SJCRH30 (cell line): ENCODE data around the gene CEP295NL. TPM values are rescaled to one million over a fixed set of nuclear protein-coding genes. Genes with fewer than 3 reads are reported as not detected.
"Not testable (repeated sequence)": the region's sequence is repeated elsewhere in the genome, so short reads cannot be mapped to it uniquely, and the experiment has no call there.

Experiments
- DNase-seq, 2 experiments: peaks; one replicate each; pipeline ENCODE4 v3.0.0-alpha.2; 2015 to 2020
- H3K27ac ChIP-seq: fragments of 250-450 bp; sonication (Bioruptor Pico); 2 replicates; pipeline ENCODE4 v1.5.1; 2020; ENCODE audit warnings: mild to moderate bottlenecking, moderate library complexity
- H3K27me3 ChIP-seq: fragments of 250-450 bp; sonication (Bioruptor Pico); 2 replicates; pipeline ENCODE4 v1.5.1; 2020; ENCODE audit warnings: mild to moderate bottlenecking, moderate library complexity
- H3K36me3 ChIP-seq: fragments of 250-450 bp; sonication (Bioruptor Pico); 2 replicates; pipeline ENCODE4 v1.5.1; 2020; ENCODE audit warnings: mild to moderate bottlenecking, moderate library complexity
- H3K4me1 ChIP-seq: fragments of 250-450 bp; sonication (Bioruptor Pico); 2 replicates; pipeline ENCODE4 v1.5.1; 2020; ENCODE audit warnings: mild to moderate bottlenecking, moderate library complexity
- H3K4me3 ChIP-seq: fragments of 250-450 bp; sonication (Bioruptor Pico); 2 replicates; pipeline ENCODE4 v1.5.1; 2020; ENCODE audit warnings: mild to moderate bottlenecking, moderate library complexity
- H3K9me3 ChIP-seq: fragments of 250-450 bp; sonication (Bioruptor Pico); replicated peaks from 2 replicates; pipeline ENCODE4 v1.5.1; 2020; ENCODE audit warnings: mild to moderate bottlenecking, moderate library complexity
- total RNA-seq: library from RNA; depleted of rRNA; stranded (reverse); fragments of >200 nt; shearing (Covaris generic); gene quantifications from 2 replicates; pipeline ENCODE4 v1.2.3, GENCODE V29; 2014

CEP295NL gene
- total RNA-seq, 1 experiment from 2014 or later, result 1.3 TPM

DNA sequence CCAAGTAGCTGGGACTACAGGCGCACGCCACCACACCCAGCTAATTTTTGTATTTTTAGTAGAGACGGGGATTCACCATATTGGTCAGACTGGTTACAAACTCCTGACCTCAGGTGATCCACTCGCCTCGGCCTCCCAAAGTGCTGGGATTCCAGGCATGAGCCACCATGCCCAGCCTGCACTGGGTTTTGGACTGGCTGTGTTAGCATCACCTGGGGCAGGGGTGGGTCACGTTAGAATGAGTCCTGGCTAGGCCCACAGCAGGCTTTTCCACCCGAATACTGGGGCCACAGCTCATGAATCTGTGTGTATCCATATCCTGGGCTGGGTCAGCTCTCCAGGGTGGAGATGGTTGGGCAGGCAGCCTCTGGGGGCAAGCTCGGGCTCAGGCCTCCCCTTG, 770 bp downstream of the CEP295NL start:
- H3K27ac ChIP-seq, H3K9me3 ChIP-seq, H3K27me3 ChIP-seq, DNase-seq, H3K4me3 ChIP-seq: not testable (repeated sequence)
- H3K36me3 ChIP-seq, result peaks cover 13% of the 10 kb centered on the region; the same call in 1 of the 2 replicates
- peaks cover 19% of the 10 kb centered on the region for H3K4me1 ChIP-seq

DNA sequence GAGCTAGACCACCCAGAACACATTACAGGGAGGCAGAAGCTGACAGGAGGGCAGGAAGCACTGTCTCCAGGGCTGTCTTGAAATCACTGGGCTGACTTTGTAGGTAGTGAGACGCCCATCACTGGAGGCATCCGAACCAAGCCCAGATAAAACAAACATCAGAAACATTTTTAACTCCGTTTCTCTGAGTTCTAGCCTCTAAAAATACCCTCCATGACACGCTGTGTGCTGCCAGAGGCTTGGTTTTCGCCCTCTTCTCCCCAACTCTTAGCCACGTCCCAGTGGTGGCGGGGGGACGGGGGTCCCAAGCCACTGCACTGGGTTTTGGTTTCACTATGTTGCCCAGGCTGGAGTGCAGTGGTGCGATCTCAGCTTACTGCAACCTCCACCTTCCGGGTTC, 1.2 kb downstream of the CEP295NL start:
- Histone ChIP-seq H3K27me3 (no peaks in the 10 kb centered on the region), H3K4me1 (peaks cover 19% of the 10 kb centered on the region), H3K27ac (no peak overlapping the region), H3K4me3 (no peak overlapping the region), H3K9me3 (no peaks in the 10 kb centered on the region), H3K36me3 (peaks cover 13% of the 10 kb centered on the region; the same call in 1 of the 2 replicates)
- no peak for DNase-seq

DNA sequence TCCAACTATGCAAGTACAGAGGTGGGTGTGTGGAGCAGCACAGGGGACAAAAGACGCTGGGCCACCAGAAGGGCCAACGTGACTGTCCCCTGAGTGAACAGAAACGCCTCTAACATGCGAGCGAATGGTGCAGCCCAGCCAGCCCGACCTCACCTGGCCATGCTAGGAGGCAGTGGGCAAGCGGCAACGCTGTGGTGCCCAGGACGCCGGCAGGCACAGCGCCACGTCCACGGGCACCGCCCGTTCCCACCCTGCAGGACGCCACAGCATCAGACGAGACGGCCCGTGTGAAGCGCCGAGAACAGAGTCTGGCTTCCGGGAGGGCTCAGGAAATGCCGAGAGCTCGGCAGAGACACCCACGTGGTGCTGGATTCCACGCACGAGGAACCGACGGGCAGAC, 2.2 kb downstream of the CEP295NL start:
- Histone ChIP-seq H3K9me3 (no peaks in the 10 kb centered on the region), H3K4me1 (peaks cover 23% of the 10 kb centered on the region), H3K27ac (no peak overlapping the region), H3K4me3 (no peak overlapping the region), H3K36me3 (peaks cover 13% of the 10 kb centered on the region; the same call in 1 of the 2 replicates), H3K27me3 (no peaks in the 10 kb centered on the region)
- DNase-seq, result no peak

DNA sequence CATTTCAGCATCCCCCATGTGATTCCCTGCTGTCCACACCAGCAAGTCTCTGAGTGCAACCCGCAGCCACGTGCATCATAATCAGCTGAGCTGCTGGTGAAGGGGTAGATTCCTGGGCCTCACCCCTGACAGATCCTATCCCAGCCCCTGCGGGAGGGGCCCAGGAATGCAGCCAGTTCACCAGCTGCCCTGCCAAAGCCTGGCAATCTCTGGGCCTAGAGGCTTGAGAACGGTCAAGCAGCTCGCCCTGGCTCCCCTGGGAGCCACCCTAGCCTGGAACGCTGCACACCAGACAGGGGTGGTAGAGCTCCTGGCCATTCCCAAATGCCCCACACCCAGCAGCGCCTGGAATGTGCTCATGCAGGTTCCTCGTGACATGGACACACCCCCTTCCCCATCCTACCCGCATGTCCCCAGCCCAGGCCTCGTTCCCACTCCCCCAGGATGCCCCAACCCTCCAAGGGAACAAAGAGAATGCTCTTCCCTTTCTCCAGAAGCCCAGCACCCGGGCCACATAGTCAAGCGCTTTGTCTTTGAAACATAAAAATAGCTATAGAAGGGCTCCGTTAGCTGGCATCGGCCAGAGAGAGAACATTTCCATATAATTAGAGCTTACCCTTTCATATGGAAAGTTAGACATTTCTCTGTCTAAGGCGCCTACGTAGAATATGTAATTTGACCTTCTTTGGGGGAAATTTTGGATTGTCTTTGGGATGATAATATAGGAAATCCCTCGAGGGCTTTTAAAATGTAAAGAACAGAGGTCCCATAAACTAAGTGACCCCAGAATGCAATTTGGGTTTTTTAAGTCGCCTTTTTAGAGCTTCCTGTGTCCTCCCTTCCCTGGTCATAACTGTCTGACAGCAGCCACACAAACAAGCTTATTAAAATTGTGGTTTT, 3.4 kb downstream of the CEP295NL start:
- Histone ChIP-seq H3K9me3 (no peaks in the 10 kb centered on the region), H3K27me3 (no peaks in the 10 kb centered on the region), H3K4me3 (no peak overlapping the region), H3K27ac (no peak overlapping the region), H3K4me1 (peaks cover 35% of the 10 kb centered on the region), H3K36me3 (peaks cover 13% of the 10 kb centered on the region; the same call in 1 of the 2 replicates)
- DNase-seq, result peak in 1 of 2 experiments; percentile 61

DNA sequence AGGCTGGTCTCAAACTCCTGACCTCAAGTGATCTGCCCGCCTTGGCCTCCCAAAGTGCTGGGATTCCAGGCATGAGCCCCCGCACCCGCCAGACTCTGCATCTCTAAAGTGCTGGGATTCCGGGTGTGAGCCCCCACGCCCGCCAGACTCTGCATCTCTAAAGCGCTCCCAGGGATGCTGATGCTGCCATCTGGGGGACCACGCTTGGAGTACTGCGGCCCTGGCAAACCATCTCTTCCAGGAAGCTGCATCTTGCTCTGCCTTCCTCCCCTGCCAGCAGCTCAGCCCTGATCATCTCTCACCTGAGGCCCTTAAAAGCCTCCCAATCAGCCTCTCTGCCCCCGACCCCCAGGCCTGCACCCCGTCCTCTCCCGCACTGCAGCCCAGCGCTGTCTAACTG, 4.1 kb downstream of the CEP295NL start:
- Histone ChIP-seq H3K4me1 (peaks cover 37% of the 10 kb centered on the region), H3K9me3 (no peaks in the 10 kb centered on the region), H3K27ac (no peak overlapping the region), H3K4me3 (no peak overlapping the region), H3K27me3 (no peaks in the 10 kb centered on the region), H3K36me3 (peaks cover 10% of the 10 kb centered on the region; the same call in 1 of the 2 replicates)
- DNase-seq, result no peak

DNA sequence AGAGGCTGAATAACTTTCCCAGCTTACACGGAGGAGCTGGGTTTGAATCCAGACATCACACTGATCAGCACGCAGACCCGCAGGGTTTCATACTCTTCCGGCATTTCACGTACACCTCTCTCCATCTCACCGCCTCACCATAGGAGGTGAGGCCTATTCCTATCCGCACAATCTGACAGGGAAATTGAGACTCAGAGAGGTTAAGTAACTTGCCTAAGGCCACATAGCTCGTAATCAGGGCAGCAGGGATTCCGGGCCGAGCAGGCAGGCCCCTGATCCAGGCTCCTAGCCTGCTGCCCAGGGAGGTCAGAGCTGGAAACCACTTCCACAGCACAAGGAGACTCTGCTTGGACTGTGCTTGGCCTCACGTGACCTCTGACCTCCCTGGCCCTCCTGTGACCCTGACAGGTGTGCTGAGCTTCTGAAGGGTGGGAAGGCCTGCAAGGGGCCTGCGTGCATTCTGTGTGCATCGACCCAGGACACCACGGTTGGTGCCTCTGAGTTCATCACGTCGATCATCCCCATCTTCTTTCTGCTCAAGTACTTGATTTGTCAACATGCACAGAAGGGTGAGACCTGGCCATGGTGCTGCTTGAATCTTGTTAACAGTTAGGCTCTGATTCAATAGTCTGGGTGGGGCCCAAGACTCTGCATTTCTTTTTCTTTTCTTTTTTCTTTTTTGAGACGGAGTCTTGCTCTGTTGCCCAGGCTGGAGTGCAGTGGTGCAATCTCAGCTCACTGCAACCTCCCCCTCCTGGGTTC, 4.7 kb downstream of the CEP295NL start:
- H3K36me3 ChIP-seq, result peaks cover 10% of the 10 kb centered on the region; the same call in 1 of the 2 replicates
- H3K4me3 ChIP-seq, result no peak overlapping the region
- H3K9me3 ChIP-seq, result no peaks in the 10 kb centered on the region
- no peak for DNase-seq
- H3K4me1 ChIP-seq, result peaks cover 32% of the 10 kb centered on the region
- no peak overlapping the region for H3K27ac ChIP-seq
- H3K27me3 ChIP-seq, result no peaks in the 10 kb centered on the region

DNA sequence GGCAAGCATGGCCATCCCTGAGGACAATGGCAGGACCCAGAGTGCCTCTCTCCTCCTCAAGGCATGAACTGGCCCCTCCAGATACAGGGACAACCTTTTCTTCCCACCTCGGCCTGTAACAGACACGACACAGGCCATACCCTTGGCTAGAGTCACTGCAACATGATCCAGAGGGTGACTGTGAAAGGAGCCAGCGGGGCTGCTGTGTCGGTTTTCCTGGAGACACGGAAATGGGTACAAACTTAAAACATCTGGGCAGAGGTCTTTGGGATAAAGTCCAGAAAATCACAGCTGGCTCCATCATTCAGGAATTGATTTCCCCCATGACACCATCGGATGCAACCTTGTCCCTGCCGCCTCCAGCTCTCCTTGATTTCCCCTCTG, 5.3 kb downstream of the CEP295NL start:
- peaks cover 10% of the 10 kb centered on the region; the same call in 1 of the 2 replicates for H3K36me3 ChIP-seq
- no peaks in the 10 kb centered on the region for H3K27me3 ChIP-seq
- DNase-seq, result no peak
- H3K4me1 ChIP-seq, result peaks cover 26% of the 10 kb centered on the region
- H3K9me3 ChIP-seq, result no peaks in the 10 kb centered on the region
- no peak overlapping the region for H3K4me3 ChIP-seq
- no peak overlapping the region for H3K27ac ChIP-seq

DNA sequence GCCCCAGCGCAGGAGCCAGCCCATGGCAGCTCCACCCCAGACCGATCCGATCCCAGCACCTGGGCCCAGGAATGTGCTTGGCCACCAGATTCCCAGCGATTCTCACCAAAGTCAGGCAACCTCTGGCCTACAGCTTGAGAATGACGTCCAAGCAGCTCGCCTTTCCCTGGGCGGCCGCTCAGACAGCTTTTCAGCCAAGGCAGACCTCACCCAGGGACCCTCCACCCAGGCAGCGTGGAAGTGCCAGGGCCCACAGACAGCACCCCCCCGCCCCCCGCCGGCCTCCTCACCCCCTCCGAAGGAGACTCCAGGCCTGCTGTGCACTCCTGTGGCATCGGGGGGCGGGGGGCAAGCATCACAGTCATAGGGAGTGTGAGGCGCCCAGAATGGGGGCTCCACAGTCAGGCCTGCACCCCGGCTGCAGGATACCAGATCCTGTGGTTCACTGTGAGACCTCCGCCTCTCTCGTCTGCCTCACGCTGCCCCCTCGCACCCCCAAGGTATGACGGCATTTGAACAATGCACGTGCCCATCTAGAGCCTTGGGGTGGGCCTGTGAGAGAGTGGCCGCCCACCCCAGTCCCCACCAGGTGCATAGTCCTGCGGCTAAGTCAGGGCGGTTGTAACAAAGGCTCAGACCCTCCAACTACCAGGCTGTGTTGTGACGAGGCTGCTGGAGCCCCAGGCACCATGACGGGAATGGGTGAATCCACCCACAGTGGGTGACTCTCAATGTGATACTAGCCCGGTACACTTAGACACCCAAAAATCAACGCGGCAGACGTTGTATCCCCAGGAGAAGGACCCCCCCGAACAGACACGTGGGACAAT, 6.0 kb downstream of the CEP295NL start:
- no peak overlapping the region for H3K27ac ChIP-seq
- H3K4me3 ChIP-seq, result no peak overlapping the region
- H3K36me3 ChIP-seq, result peaks cover 10% of the 10 kb centered on the region; the same call in 1 of the 2 replicates
- H3K9me3 ChIP-seq, result no peaks in the 10 kb centered on the region
- peaks cover 25% of the 10 kb centered on the region for H3K4me1 ChIP-seq
- no peaks in the 10 kb centered on the region for H3K27me3 ChIP-seq
- DNase-seq, result no peak

DNA sequence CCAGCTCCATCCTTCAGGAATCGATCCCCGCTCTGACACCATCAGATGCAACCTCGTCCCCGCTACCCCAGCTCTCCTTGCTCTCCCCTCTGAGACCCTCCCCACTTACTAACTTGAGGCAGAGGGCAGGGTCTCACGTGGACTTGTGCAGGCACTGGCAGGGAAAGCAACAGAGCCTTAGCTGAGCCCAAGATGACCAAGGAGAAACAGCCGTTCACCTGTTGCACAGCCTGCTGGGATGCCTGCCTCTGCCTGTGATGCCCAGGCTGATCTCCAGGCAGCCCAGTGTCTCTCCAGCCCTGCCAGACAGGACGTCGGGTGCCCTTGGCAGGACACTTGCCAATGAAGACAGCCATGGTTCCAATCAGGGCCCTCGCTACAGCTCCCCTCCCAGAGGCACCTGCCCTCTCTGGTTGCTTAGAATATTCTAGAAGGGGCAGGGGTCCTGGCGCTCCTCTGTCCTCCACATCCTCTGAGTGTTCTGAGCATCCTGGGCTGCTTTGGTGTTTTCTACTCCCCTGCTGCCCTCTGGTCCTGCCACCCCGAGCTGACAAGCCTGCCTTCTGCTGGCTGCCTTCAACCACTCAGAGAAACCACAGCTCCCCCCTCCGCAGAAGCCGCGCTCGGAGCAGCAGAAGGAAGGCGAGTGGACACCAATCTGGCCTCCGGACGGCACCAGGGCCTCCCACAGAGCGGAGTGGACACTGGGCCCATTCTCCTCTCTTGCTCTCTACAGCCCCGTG, 6.7 kb downstream of the CEP295NL start:
- Histone ChIP-seq H3K9me3 (no peaks in the 10 kb centered on the region), H3K27ac (peak overlapping the region; percentile 55), H3K4me1 (peaks cover 25% of the 10 kb centered on the region), H3K27me3 (no peaks in the 10 kb centered on the region), H3K36me3 (peaks cover 4% of the 10 kb centered on the region; the same call in 1 of the 2 replicates), H3K4me3 (no peak overlapping the region)
- DNase-seq, result no peak

DNA sequence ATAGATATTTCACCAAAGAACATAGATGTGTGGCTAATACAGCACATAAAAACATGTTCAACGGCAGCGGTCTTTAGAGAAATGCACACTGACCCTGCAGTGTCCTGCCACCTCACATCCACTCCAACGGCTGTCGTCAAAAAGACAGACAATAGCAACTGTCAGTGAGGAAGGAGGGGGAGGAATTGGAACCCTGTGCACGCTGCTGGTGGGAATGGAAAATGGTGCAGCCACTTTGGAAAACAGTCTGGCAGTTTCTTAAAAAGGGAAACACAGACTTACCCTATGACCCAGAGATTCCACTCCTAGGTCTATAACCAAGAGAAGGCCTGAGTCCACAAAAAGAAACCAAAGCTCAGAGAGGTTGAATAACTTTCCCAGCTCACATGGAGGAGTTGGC, 7.7 kb downstream of the CEP295NL start:
- Histone ChIP-seq H3K4me1 (peaks cover 25% of the 10 kb centered on the region), H3K4me3 (no peak overlapping the region), H3K27ac (peak overlapping the region; percentile 55), H3K27me3 (no peaks in the 10 kb centered on the region), H3K36me3 (peaks cover 3% of the 10 kb centered on the region; the same call in 1 of the 2 replicates), H3K9me3 (no peaks in the 10 kb centered on the region)
- peak; percentile 83 to 95 for DNase-seq

DNA sequence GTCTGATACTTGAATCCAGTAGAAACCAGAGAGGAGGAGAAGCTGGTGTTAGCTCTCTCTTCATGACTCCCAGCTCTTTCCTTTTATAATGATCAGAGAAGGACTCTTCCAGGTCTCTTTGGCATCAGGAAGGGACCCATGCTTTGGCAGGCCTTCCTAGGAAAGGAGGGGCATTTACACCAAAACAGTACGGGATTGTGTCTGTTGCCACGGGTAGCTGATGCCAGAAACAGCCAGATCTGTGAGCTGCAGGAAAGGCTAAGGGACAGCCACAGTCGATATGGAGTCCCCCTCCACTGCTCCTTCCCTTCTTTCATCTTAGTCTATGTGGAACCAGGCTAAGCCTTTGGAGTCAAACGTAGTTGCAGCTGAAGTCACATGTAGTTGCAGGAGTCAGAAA, 9.3 kb downstream of the CEP295NL start:
- no peak overlapping the region for H3K27ac ChIP-seq
- H3K27me3 ChIP-seq, result no peaks in the 10 kb centered on the region
- peaks cover 32% of the 10 kb centered on the region for H3K4me1 ChIP-seq
- no peaks in the 10 kb centered on the region for H3K9me3 ChIP-seq
- peaks cover 3% of the 10 kb centered on the region; the same call in 1 of the 2 replicates for H3K36me3 ChIP-seq
- DNase-seq, result no peak
- no peak overlapping the region for H3K4me3 ChIP-seq

DNA sequence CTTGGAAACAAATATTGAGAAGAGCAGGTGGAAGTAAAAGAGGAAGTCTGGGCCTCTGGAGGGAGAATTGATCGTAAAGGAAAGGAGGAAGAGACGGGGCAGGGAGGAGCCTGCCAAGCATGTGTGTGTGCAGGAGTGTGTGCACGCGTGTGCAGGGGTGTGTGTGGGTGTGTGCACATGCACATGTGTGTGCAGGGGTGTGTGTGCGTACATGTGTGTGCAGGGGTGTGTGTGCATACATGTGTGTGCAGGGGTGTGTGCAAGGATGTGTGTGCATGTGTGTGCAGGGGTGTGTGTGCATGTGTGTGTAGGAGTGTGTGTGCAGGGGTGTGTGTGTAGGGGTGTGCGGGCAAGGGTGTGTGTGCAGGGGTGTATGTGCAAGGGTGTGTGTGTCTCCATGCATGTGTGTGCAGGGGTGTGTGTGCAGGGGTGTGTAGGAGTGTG, 10.0 kb downstream of the CEP295NL start:
- no peak for DNase-seq
- Histone ChIP-seq H3K4me3 (no peak overlapping the region), H3K4me1 (peaks cover 34% of the 10 kb centered on the region), H3K27me3 (no peaks in the 10 kb centered on the region), H3K9me3 (no peaks in the 10 kb centered on the region), H3K27ac (no peak overlapping the region), H3K36me3 (peaks cover under 1% of the 10 kb centered on the region; the same call in 1 of the 2 replicates)

DNA sequence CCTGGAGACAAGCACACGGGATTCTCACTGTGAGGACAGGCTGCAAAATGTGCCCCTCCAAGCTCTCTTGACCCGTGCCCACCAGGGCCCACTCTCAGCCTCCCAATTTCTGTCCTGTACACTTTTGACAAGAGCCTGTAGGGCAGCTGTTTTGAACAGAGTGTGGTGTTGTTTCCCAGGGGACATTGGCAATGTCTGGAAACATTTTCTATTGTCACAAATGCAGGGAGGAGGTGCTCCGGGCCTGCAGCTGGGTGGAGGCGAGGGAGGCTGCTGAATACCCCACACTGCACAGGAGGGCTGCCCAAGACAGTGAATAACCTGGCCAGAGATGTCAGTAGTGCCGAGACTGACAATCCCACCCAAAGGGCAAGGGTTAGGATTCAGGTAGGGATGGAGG, 10.5 kb downstream of the CEP295NL start:
- H3K4me1 ChIP-seq, result peaks cover 34% of the 10 kb centered on the region
- no peak overlapping the region for H3K27ac ChIP-seq
- H3K9me3 ChIP-seq, result no peaks in the 10 kb centered on the region
- H3K36me3 ChIP-seq, result no peaks in the 10 kb centered on the region; the same call in 1 of the 2 replicates
- no peaks in the 10 kb centered on the region for H3K27me3 ChIP-seq
- no peak overlapping the region for H3K4me3 ChIP-seq
- DNase-seq, result no peak

DNA sequence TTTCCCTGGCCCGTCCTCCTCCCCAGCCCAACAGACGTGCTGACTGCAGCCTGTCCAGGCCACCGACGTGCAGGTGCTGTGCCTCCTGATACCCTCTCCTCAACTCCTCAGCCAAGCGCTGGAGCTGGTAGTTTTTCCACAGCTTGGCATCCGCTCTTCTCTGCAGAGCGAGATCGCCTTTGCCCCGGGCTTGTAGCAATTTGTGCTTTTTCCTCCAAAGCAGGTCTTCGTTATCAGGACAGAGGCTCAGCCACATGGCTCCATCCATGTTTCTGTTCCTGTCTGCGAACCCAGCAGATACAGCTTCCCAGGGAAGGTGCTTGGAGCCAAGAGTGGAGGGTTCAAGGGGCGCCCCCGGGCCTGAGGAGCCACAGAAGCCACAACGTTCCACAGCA, 10.9 kb downstream of the CEP295NL start:
- Histone ChIP-seq H3K4me1 (peaks cover 34% of the 10 kb centered on the region), H3K4me3 (no peak overlapping the region), H3K9me3 (no peaks in the 10 kb centered on the region), H3K27ac (no peak overlapping the region), H3K27me3 (no peaks in the 10 kb centered on the region), H3K36me3 (no peaks in the 10 kb centered on the region; the same call in 1 of the 2 replicates)
- no peak for DNase-seq
